GM19193 (cell line): ENCODE data around the gene HLX.

Experiments
- POLR2A ChIP-seq: IDR thresholded peaks from 4 replicates; pipeline ENCODE4 v1.6.1; 2011; ENCODE audit not compliant: insufficient read depth, insufficient read length; ENCODE audit errors: extremely low read depth

HLX gene

GRCh38 chr1:220922951-220923350 is 43.7 kb downstream of the HLX start:
- TF ChIP-seq POLR2A, result no peak

GRCh38 chr1:220924331-220924970 is 45.2 kb downstream of the HLX start:
- no peak for TF ChIP-seq POLR2A

- TF ChIP-seq POLR2A, result no peak
Measured at GRCh38 chr1:220925707-220926106, 46.5 kb downstream of the HLX start.

- no peak for TF ChIP-seq POLR2A
Measured at GRCh38 chr1:220926146-220926545, 46.9 kb downstream of the HLX start.

- no peak for TF ChIP-seq POLR2A
Measured at GRCh38 chr1:220927442-220927841, 48.2 kb downstream of the HLX start.

- no peak for TF ChIP-seq POLR2A
Measured at GRCh38 chr1:220928320-220928719, 49.1 kb downstream of the HLX start.

GRCh38 chr1:220928725-220929300 is 49.6 kb downstream of the HLX start:
- no peak for TF ChIP-seq POLR2A

- TF ChIP-seq POLR2A, result no peak
Measured at GRCh38 chr1:220929304-220929703, 50.1 kb downstream of the HLX start.
